DND-41 (cell line): ENCODE measurements around the gene HSPA12B.

Experiments used
- ATAC-seq: fragments of 200-7000 bp; cut with Tn5 transposase; 3 replicates; pipeline ENCODE4 v1.9.1; 2021; ENCODE audit warnings: low read depth; ENCODE audit not compliant: insufficient read depth
- DNase-seq: peaks from one replicate; pipeline ENCODE4 v3.0.0-alpha.2; 2020
- H2AFZ ChIP-seq: 2 replicates; pipeline ENCODE4 v1.6.0; 2012; ENCODE audit warnings: low read depth, low read length
- H3K27ac ChIP-seq: 2 replicates; pipeline ENCODE4 v1.5.1; 2012; ENCODE audit warnings: low read length, inconsistent platforms
- H3K27me3 ChIP-seq: fragments of 200-600 bp; sonication (generic); 2 replicates; pipeline ENCODE4 v1.6.0; 2012; ENCODE audit warnings: low read length, mild to moderate bottlenecking, inconsistent platforms; ENCODE audit not compliant: insufficient read depth, poor library complexity
- H3K36me3 ChIP-seq: 2 replicates; pipeline ENCODE4 v1.5.1; 2012; ENCODE audit warnings: low read length, inconsistent platforms; ENCODE audit not compliant: insufficient read depth
- H3K4me1 ChIP-seq: 2 replicates; pipeline ENCODE4 v1.5.1; 2012; ENCODE audit warnings: mild to moderate bottlenecking, low read length; ENCODE audit not compliant: insufficient read depth
- H3K4me2 ChIP-seq: 2 replicates; pipeline ENCODE4 v1.6.0; 2012; ENCODE audit warnings: mild to moderate bottlenecking, moderate library complexity, low read length, inconsistent platforms; ENCODE audit not compliant: insufficient read depth
- H3K4me3 ChIP-seq, 2 experiments: fragments of 200-600 bp in 1 of 2; shearing (Covaris generic) in 1 of 2; 2 replicates each; pipeline ENCODE4 v1.5.1; 2012 to 2016; ENCODE audit warnings: inconsistent platforms in 2 of 2, low read length in 2 of 2, mild to moderate bottlenecking in 2 of 2, low read depth in 1 of 2, moderate library complexity in 1 of 2
- H3K79me2 ChIP-seq: 2 replicates; pipeline ENCODE4 v1.6.0; 2012; ENCODE audit warnings: low read length, inconsistent platforms; ENCODE audit not compliant: insufficient read depth
- H3K9ac ChIP-seq: 2 replicates; pipeline ENCODE4 v1.6.0; 2012; ENCODE audit warnings: low read depth, mild to moderate bottlenecking, inconsistent platforms, low read length, moderate library complexity
- H3K9me3 ChIP-seq: 2 replicates; pipeline ENCODE4 v1.5.1; 2012; ENCODE audit warnings: low read length, moderate library complexity, mild to moderate bottlenecking, inconsistent platforms; ENCODE audit not compliant: insufficient read depth, severe bottlenecking
- H4K20me1 ChIP-seq: 2 replicates; pipeline ENCODE4 v1.6.0; 2012; ENCODE audit warnings: low read length; ENCODE audit not compliant: insufficient read depth
- CTCF ChIP-seq: IDR thresholded peaks from 2 replicates; pipeline ENCODE4 v1.5.1; 2012; ENCODE audit warnings: borderline replicate concordance, low read length, moderate library complexity, mild to moderate bottlenecking; ENCODE audit not compliant: poor library complexity, severe bottlenecking; ENCODE audit errors: extremely low read depth
- EZH2 ChIP-seq: IDR thresholded peaks from 3 replicates; pipeline ENCODE4 v1.6.1; 2012; ENCODE audit warnings: borderline replicate concordance, low read depth, mild to moderate bottlenecking, moderate library complexity, low read length, inconsistent platforms; ENCODE audit not compliant: severe bottlenecking

The HSPA12B gene

GRCh38 chr20:3699037-3699436, 33.4 kb upstream of the HSPA12B start:
- TF ChIP-seq CTCF (no peak), EZH2 (no peak)
- Histone ChIP-seq H4K20me1 (peaks cover 2% of the 10 kb centered on the region; the same call in 1 of the 2 replicates), H3K79me2 (no peaks in the 10 kb centered on the region), H2AFZ (no peak overlapping the region), H3K4me2 (no peak overlapping the region), H3K27me3 (no peaks in the 10 kb centered on the region), H3K9me3 (no peaks in the 10 kb centered on the region), H3K27ac (no peak overlapping the region), H3K4me3 (no peak overlapping the region), H3K36me3 (no peaks in the 10 kb centered on the region), H3K9ac (no peak overlapping the region), H3K4me1 (no peaks in the 10 kb centered on the region)
- no peak for ATAC-seq
- DNase-seq, result no peak

- DNase-seq, result no peak
These were observed 31.2 kb upstream of the HSPA12B start for GRCh38 chr20:3701061-3701998.

GRCh38 chr20:3702611-3703391, 29.7 kb upstream of the HSPA12B start:
- TF ChIP-seq CTCF, result no peak
- no peak for TF ChIP-seq EZH2
- H3K27ac ChIP-seq, result no peak overlapping the region
- ATAC-seq, result no peak

More at GRCh38 chr20:3701061-3701998, 31.2 kb upstream of the HSPA12B start:
- H3K79me2 ChIP-seq, result no peaks in the 10 kb centered on the region
- H3K27ac ChIP-seq, result no peak overlapping the region
- no peak overlapping the region for H3K4me2 ChIP-seq
- H3K9ac ChIP-seq, result no peak overlapping the region
- H4K20me1 ChIP-seq, result peaks cover 2% of the 10 kb centered on the region; the same call in 1 of the 2 replicates
- no peak overlapping the region for H2AFZ ChIP-seq
- TF ChIP-seq EZH2, result no peak
- TF ChIP-seq CTCF, result no peak
- H3K4me3 ChIP-seq, result no peak overlapping the region
- H3K9me3 ChIP-seq, result no peaks in the 10 kb centered on the region
- H3K36me3 ChIP-seq, result no peaks in the 10 kb centered on the region
- no peak for ATAC-seq
- no peaks in the 10 kb centered on the region for H3K4me1 ChIP-seq
- no peaks in the 10 kb centered on the region for H3K27me3 ChIP-seq

More at GRCh38 chr20:3702611-3703391, 29.7 kb upstream of the HSPA12B start:
- Histone ChIP-seq H3K9me3 (no peaks in the 10 kb centered on the region), H2AFZ (no peak overlapping the region), H3K9ac (no peak overlapping the region), H3K27me3 (no peaks in the 10 kb centered on the region), H3K36me3 (no peaks in the 10 kb centered on the region), H4K20me1 (peaks cover 2% of the 10 kb centered on the region; the same call in 1 of the 2 replicates), H3K4me1 (no peaks in the 10 kb centered on the region), H3K4me2 (no peak overlapping the region), H3K79me2 (no peaks in the 10 kb centered on the region), H3K4me3 (no peak overlapping the region)
- no peak for DNase-seq
